Measurements from ENCODE around the gene IL17RD. TPM values are rescaled to one million over a fixed set of nuclear protein-coding genes. Genes with fewer than 3 reads are reported as not detected.

Gene IL17RD
- total RNA-seq, 1 experiment from 2014 or later, result 31.7 TPM

DNA sequence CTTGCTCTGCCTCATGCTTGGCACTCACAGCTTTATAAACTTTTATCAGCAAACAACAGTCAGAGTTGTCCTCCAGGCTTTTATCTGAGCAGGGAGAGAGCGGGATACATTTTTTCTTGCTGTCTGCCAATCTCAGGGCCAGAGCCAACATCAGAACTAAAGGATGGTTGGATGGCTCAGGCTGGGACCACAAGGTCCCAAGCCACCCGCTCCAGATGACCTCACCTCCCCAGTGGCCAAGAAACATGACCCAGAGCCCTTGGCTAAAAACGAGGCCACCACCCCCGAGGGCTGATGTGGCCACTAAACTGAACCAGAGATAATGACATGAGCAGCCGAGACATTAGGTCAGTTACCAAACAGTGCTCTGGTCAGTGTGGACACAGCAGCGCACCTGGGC, 123.5 kb downstream of the IL17RD start:
- no peak overlapping the region for H3T11ph ChIP-seq (ENCODE audit: low read length)
- Mint-ChIP-seq H3K27ac (no peak overlapping the region), H3K4me1 (peaks cover 7 to 13% of the 10 kb centered on the region in 2 experiments), H3K4me3 (no peak overlapping the region), H3K9me3 (no peaks in the 10 kb centered on the region), H3K27me3 (ENCODE audit: low read depth) (no peaks in the 10 kb centered on the region), H3K36me3 (ENCODE audit: insufficient read depth in 1 of 3, low read depth in 3 of 3) (no peaks in the 10 kb centered on the region)
- no peak overlapping the region for H4K8ac ChIP-seq (replicated peaks; ENCODE audit: insufficient read length, low read depth, low read length)
- no peak overlapping the region for H2BK12ac ChIP-seq (ENCODE audit: insufficient read length, low read depth, low read length)
- H3K9ac ChIP-seq (ENCODE audit: extremely low read depth, insufficient read length, low read length), result no peak overlapping the region
- TF ChIP-seq, protein P1, sequence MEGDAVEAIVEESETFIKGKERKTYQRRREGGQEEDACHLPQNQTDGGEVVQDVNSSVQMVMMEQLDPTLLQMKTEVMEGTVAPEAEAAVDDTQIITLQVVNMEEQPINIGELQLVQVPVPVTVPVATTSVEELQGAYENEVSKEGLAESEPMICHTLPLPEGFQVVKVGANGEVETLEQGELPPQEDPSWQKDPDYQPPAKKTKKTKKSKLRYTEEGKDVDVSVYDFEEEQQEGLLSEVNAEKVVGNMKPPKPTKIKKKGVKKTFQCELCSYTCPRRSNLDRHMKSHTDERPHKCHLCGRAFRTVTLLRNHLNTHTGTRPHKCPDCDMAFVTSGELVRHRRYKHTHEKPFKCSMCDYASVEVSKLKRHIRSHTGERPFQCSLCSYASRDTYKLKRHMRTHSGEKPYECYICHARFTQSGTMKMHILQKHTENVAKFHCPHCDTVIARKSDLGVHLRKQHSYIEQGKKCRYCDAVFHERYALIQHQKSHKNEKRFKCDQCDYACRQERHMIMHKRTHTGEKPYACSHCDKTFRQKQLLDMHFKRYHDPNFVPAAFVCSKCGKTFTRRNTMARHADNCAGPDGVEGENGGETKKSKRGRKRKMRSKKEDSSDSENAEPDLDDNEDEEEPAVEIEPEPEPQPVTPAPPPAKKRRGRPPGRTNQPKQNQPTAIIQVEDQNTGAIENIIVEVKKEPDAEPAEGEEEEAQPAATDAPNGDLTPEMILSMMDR (conservative IDR thresholded peaks at IDR 0.05), result no peak
- no peak overlapping the region for H2BK15ac ChIP-seq (ENCODE audit: low read depth, low read length)
- H2AFZ ChIP-seq (ENCODE audit: low read length), result no peak overlapping the region
- no CpG with 5 or more reads among the region's 6 CpGs for WGBS (ENCODE audit: extremely low coverage, insufficient read length, low lambda C conversion rate)
- no peak overlapping the region for H2BK20ac ChIP-seq (ENCODE audit: low read depth, low read length, poor library complexity, severe bottlenecking)
- DNase-seq, result no peak
- H3K4ac ChIP-seq (ENCODE audit: low read depth, low read length), result no peak overlapping the region
- H3K56ac ChIP-seq (ENCODE audit: insufficient read length, low read depth, low read length), result no peak overlapping the region
- no peak overlapping the region for H2BK120ac ChIP-seq (ENCODE audit: low read depth, low read length, poor library complexity, severe bottlenecking)
- H4K91ac ChIP-seq (ENCODE audit: insufficient read length, low read depth, low read length), result no peak overlapping the region
- H4K20me1 ChIP-seq (ENCODE audit: control insufficient read depth, insufficient read depth, insufficient read length), result no peaks in the 10 kb centered on the region
- no peak overlapping the region for H2AK5ac ChIP-seq (ENCODE audit: insufficient read length, low read length)
- no peak overlapping the region for H3K23ac ChIP-seq (ENCODE audit: insufficient read length, low read depth, low read length)
- H3K79me2 ChIP-seq (ENCODE audit: insufficient read depth, low read length), result no peaks in the 10 kb centered on the region
- no peak overlapping the region for H3K14ac ChIP-seq (ENCODE audit: insufficient read depth, low read length)
- H3K79me1 ChIP-seq (ENCODE audit: insufficient read depth, low read depth, low read length, poor library complexity, severe bottlenecking), result no peaks in the 10 kb centered on the region
- no peak overlapping the region for H3K18ac ChIP-seq (ENCODE audit: insufficient read length, low read depth, low read length)
- H3K27ac ChIP-seq (ENCODE audit: insufficient read length, low read depth, low read length), result no peak overlapping the region
- H4K5ac ChIP-seq (ENCODE audit: insufficient read length, low read depth, low read length), result no peak overlapping the region
- no peak overlapping the region for H2BK5ac ChIP-seq (ENCODE audit: insufficient read length, low read length)
- peaks cover 4% of the 10 kb centered on the region; the same call in 1 of the 2 replicates for H3K4me1 ChIP-seq (ENCODE audit: insufficient read depth, low read length)
- no peaks in the 10 kb centered on the region for H3K9me3 ChIP-seq (ENCODE audit: control insufficient read depth, low read depth, low read length)
- no peak overlapping the region for H3K4me2 ChIP-seq (ENCODE audit: insufficient read depth, insufficient read length, low read length)
- no peaks in the 10 kb centered on the region for H3K27me3 ChIP-seq (ENCODE audit: insufficient read depth, low read length)
- no peaks in the 10 kb centered on the region for H3K23me2 ChIP-seq (ENCODE audit: insufficient read length, low read depth, low read length, poor library complexity, severe bottlenecking)

Other genes starting within 250 kb of the IL17RD start
- gene SPATA12, start 104.7 kb downstream of the IL17RD start, total RNA-seq (2021), result 0.11 and 0.22 TPM in 2 replicates
- 28.1 and 28.4 TPM in 2 replicates for gene HESX1, start 34.6 kb upstream of the IL17RD start, total RNA-seq (2021)
- 34.4 and 38.2 TPM in 2 replicates for gene APPL1, start 62.4 kb upstream of the IL17RD start, total RNA-seq (2021)
- gene ASB14, start 127.3 kb upstream of the IL17RD start, total RNA-seq (2021), result not detected in 2 replicates